Vagina (tissue), 2 donors: ENCODE measurements around the gene TMTC3. TPM values are rescaled to one million over a fixed set of nuclear protein-coding genes. Genes with fewer than 3 reads are reported as not detected.
"Not testable (repeated sequence)": the region's sequence is repeated elsewhere in the genome, so short reads cannot be mapped to it uniquely, and the experiment has no call there.

ENCODE experiments used
- DNase-seq, 2 donors: peaks; one replicate each; pipeline ENCODE4 v3.0.0-alpha.2; 2017; ENCODE audit errors: extremely low spot score in 2 of 2
- H3K27ac ChIP-seq: fragments of 200-600 bp; sonication (generic); one replicate; pipeline ENCODE4 v1.5.1; 2019
- H3K27me3 ChIP-seq: fragments of 200-600 bp; sonication (generic); one replicate; pipeline ENCODE4 v1.5.1; 2019
- H3K36me3 ChIP-seq, 2 donors: fragments of 200-600 bp; sonication (generic); one replicate each; pipeline ENCODE4 v1.5.1; 2017 to 2019
- H3K4me1 ChIP-seq: fragments of 200-600 bp; sonication (generic); one replicate; pipeline ENCODE4 v1.5.1; 2019
- H3K4me3 ChIP-seq, 2 donors: fragments of 200-600 bp; sonication (generic); 1 replicate in 1 of 2; 2 replicates in 1 of 2; pipeline ENCODE4 v1.5.1; 2016 to 2019
- H3K9me3 ChIP-seq: fragments of 200-600 bp; sonication (generic); one replicate; pipeline ENCODE4 v1.5.1; 2019
- CTCF ChIP-seq, 3 experiments: fragments of 450-650 bp in 2 of 3; fragments of 200-600 bp in 1 of 3; sonication (generic) in 1 of 3; IDR thresholded peaks; one replicate each; pipeline ENCODE4 v1.5.1; 2017 to 2019; ENCODE audit warnings: antibody characterized with exemption in 3 of 3, mild to moderate bottlenecking in 2 of 3, moderate library complexity in 2 of 3
- POLR2A ChIP-seq, 2 donors: fragments of 450-650 bp; IDR thresholded peaks; one replicate each; pipeline ENCODE4 v1.6.1; 2017; ENCODE audit warnings: antibody characterized with exemption in 2 of 2, mild to moderate bottlenecking in 2 of 2, moderate library complexity in 2 of 2
- POLR2AphosphoS5 ChIP-seq, 2 donors: sonication (generic); formaldehyde crosslinking; IDR thresholded peaks; one replicate each; pipeline ENCODE4 v1.9.0; 2017; ENCODE audit warnings: antibody characterized with exemption in 2 of 2, mild to moderate bottlenecking in 2 of 2, low read depth in 1 of 2; ENCODE audit not compliant: insufficient read depth in 1 of 2
- intact Hi-C: fragments of 100-400 bp; cut with DNase I; formaldehyde crosslinking; loops from one replicate; pipeline ENCODE4 v1.15.1; 2023
- total RNA-seq: library from RNA; depleted of rRNA; stranded (reverse); fragments of >200 nt; gene quantifications from one replicate; pipeline ENCODE4 v1.2.3, GENCODE V29; 2016

Gene TMTC3
- total RNA-seq, 1 donor from 2014 or later = 14.2 TPM

DNA sequence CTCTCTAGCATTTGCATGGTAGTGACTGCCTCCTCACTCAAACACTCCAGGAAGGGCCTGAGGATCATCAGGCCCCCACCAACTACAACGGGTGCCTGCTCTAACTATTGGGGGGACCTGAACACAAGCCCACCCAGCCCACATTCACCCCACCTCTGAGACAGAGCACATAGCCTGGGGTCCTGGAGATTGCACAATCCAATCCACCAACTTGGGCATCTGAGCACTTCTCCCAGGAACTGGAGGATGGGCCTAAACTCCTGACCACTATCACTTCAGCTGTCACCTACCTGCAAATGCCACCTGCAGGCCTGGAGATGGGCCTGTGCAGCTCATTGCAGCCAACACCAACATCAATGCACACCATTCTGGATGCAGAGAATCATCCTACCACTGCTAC lies 66.6 kb downstream of the TMTC3 start:
- no peak for TF ChIP-seq POLR2A (IDR thresholded peaks at IDR 0.05)
- TF ChIP-seq CTCF (IDR thresholded peaks at IDR 0.05) = no peak
- Histone ChIP-seq H3K36me3 (no peaks in the 10 kb centered on the region), H3K4me1 (no peaks in the 10 kb centered on the region), H3K9me3 (peaks cover 9% of the 10 kb centered on the region), H3K27me3 (no peaks in the 10 kb centered on the region), H3K27ac (no peak overlapping the region), H3K4me3 (no peak overlapping the region)
- intact Hi-C loops = no loop called here
- no peak for DNase-seq

GRCh38 chr12:88210311-88210710 lies 68.2 kb downstream of the TMTC3 start:
- intact Hi-C loops, DNase-seq, H3K4me3 ChIP-seq, H3K9me3 ChIP-seq, H3K4me1 ChIP-seq, H3K27ac ChIP-seq, H3K36me3 ChIP-seq, H3K27me3 ChIP-seq: not testable (repeated sequence)

DNA sequence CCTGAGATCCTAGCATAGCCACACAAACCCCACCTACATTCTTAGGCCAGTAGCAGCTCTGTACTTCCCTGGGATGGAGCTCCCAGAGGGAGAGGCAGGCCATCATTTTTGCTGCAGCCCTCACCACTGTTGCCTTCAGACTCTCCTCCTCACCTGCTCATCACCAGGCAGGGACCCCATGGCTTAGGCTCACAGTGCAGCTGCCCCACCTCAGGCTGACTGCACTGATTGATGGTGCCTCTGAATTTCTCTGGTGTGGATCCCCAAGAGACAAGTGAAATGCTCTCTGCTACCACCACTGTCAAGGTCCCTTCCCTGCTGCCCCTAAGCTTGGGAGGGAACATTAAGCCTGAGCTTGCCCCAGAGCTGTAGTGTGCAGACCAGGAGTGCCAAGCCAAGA lies 76.2 kb downstream of the TMTC3 start:
- no peaks in the 10 kb centered on the region for H3K4me1 ChIP-seq
- no peak overlapping the region for H3K27ac ChIP-seq
- H3K36me3 ChIP-seq = no peaks in the 10 kb centered on the region
- TF ChIP-seq POLR2A (IDR thresholded peaks at IDR 0.05) (no peak), CTCF (IDR thresholded peaks at IDR 0.05) (no peak), POLR2AphosphoS5 (IDR thresholded peaks at IDR 0.05; ENCODE audit: insufficient read depth in 1 of 2, low read depth in 1 of 2) (no peak)
- intact Hi-C loops = no loop called here
- H3K4me3 ChIP-seq = no peak overlapping the region
- H3K27me3 ChIP-seq = no peaks in the 10 kb centered on the region
- no peak for DNase-seq
- H3K9me3 ChIP-seq = no peaks in the 10 kb centered on the region

GRCh38 chr12:88219861-88220260 lies 77.8 kb downstream of the TMTC3 start:
- Histone ChIP-seq H3K27ac (no peak overlapping the region), H3K36me3 (no peaks in the 10 kb centered on the region), H3K4me1 (no peaks in the 10 kb centered on the region), H3K4me3 (no peak overlapping the region), H3K9me3 (no peaks in the 10 kb centered on the region), H3K27me3 (no peaks in the 10 kb centered on the region)
- no peak for TF ChIP-seq POLR2A (IDR thresholded peaks at IDR 0.05)
- TF ChIP-seq POLR2AphosphoS5 (IDR thresholded peaks at IDR 0.05; ENCODE audit: insufficient read depth in 1 of 2, low read depth in 1 of 2) = no peak
- TF ChIP-seq CTCF (IDR thresholded peaks at IDR 0.05) = no peak
- no peak for DNase-seq
- intact Hi-C loops = no loop called here

DNA sequence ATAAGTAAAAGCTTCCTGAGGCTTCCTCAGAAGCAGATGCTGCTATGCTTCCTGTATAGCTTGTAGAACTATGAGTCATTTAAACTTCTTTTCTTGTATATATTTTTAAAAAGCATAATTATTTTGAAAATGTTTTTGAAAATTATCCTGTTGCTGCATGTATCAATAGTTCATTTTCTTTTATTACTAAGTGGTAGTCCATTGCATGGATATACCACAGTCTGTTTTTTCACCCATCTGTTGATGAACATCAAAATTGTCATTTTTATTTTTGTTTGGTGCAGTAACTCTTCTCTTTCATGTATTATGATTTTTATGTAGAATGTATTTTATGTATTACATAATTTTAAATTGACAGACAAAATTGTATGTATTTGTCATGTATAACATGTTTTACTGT lies 81.4 kb downstream of the TMTC3 start:
- intact Hi-C loops = no loop called here
- Histone ChIP-seq H3K4me1 (no peaks in the 10 kb centered on the region), H3K27ac (no peak overlapping the region), H3K9me3 (no peaks in the 10 kb centered on the region), H3K27me3 (no peaks in the 10 kb centered on the region), H3K36me3 (no peaks in the 10 kb centered on the region), H3K4me3 (no peak overlapping the region)
- DNase-seq = no peak
- TF ChIP-seq POLR2AphosphoS5 (IDR thresholded peaks at IDR 0.05; ENCODE audit: insufficient read depth in 1 of 2, low read depth in 1 of 2) = no peak
- no peak for TF ChIP-seq POLR2A (IDR thresholded peaks at IDR 0.05)
- no peak for TF ChIP-seq CTCF (IDR thresholded peaks at IDR 0.05)

DNA sequence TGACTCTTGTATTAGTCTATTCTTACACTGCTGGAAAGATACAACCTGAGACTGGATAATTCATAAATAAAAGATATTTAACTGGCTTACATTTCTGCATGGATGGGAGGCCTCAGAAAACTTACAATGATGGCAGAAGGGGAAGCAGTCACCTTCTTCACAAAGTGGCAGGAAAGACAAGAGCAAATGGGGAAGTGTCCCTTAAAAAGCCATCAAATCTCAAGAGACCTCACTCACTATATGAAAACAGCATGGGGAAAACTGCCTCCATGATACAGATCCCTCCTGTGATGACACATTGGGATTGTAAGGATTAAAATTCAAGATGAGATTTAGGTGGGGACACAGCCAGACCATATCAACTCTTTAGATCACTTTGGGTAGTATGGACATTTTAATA lies 83.7 kb downstream of the TMTC3 start:
- no peak overlapping the region for H3K4me3 ChIP-seq
- TF ChIP-seq POLR2A (IDR thresholded peaks at IDR 0.05) (no peak), POLR2AphosphoS5 (IDR thresholded peaks at IDR 0.05; ENCODE audit: insufficient read depth in 1 of 2, low read depth in 1 of 2) (no peak), CTCF (IDR thresholded peaks at IDR 0.05) (no peak)
- no peaks in the 10 kb centered on the region for H3K9me3 ChIP-seq
- no peak overlapping the region for H3K27ac ChIP-seq
- H3K27me3 ChIP-seq = no peaks in the 10 kb centered on the region
- DNase-seq = no peak
- no peaks in the 10 kb centered on the region for H3K36me3 ChIP-seq
- no peaks in the 10 kb centered on the region for H3K4me1 ChIP-seq
- intact Hi-C loops = no loop called here
